Stimulated activated CD4-positive, alpha-beta T cell treated with anti-CD3 and anti-CD28 coated beads, TNF-alpha, amount 100 ng/mL, for 48 hours (primary cell): Measurements from ENCODE around the gene CA10.

Experiments
- DNase-seq, 3 donors: peaks; one replicate each; pipeline ENCODE4 v3.0.0-alpha.2; 2020; ENCODE audit warnings: low read depth in 3 of 3

The CA10 gene

DNA sequence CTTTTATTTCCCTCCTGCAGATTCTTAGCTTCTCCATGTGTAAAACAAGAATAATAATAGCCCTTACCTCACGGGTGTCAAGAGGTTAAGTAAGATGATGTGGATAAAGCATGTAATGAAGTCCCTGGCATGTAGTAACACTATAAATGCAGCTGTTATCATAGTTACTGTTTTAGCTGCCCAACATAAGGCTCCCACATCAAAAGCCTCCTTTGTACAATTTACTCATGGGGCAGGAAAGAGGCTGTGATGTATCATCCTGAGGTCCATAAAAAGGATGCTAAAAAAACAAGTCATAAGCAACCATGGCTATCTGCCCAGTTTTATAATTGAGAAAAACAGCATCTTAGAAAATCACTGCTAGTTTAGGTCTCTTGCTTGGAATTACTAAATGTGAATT, 339.7 kb downstream of the CA10 start:
- DNase-seq = no peak

DNA sequence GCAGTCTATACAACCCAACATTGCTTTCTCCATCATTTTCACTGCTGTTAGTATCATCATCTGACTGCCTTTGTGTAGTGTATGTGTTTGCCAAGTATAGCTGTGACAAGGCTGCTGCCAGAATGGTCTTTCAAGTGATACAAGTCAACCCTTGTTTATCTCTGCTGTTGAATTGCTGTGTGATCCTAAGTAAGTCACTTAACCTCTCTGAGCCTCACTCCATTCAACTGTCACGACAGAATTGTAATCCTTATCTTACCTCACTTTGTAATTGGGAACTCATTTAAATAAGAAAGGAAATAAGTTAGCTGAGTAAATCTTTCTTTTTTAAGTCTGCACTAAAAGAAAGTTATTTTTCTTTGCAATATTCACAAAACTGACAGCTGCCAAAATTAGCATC, 340.6 kb downstream of the CA10 start:
- DNase-seq = no peak

DNA sequence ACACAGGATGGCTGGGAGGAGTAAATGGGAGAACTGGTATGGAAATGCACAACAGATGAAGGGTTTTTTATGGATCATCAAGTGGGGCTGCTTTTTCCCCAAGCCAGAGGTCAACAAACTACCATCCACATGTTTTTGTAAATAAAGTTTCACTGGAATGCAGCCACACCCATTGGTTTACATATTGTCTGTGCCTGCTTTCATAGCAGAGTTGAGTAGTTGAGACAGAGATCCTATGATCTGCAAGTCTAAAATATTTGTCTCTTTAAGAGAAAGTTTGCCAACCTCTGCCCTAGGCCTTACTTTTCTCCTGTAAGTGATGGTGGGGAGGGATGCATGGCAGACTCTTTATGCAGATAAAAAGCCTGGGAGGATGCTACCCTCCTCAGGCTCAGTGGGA, 341.4 kb downstream of the CA10 start:
- no peak for DNase-seq

DNA sequence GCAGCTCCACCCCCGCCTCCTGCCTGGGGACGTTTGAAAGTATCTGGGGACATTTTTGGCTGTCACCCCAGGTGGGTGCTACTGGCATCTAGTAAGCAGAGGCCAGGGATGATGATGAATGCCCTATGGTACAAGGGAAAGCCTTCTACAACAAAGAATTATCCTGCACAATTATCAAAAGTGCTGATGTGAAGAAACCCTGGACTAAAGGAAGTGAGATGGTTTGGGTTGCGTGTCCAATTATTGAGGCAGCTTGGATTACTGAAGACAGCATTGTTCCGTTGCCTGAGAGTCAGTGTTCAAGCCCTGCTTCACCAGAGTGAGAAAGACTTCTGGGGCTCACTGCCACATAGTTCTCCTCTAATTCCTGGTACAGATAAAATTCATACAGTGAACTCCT, 343.4 kb downstream of the CA10 start:
- no peak for DNase-seq

DNA sequence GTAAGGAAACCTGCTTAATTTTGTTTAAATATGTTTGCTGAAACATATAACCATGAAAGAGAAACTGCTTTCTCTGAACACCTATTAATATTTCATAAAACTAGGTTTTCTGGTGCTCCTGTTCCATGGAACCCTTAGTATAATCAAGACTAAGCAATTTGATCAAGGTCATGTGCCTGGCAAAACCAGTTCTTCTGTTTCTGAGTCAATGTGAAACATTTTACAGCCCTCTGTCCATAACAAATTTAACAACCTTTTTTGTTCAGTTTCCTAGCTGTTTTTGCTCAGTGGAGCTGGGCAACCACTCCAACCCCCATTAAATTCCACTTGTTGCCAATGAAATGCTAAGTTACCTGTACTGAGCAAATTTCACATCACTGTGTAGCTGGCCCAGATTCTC, 344.0 kb downstream of the CA10 start:
- no peak for DNase-seq

DNA sequence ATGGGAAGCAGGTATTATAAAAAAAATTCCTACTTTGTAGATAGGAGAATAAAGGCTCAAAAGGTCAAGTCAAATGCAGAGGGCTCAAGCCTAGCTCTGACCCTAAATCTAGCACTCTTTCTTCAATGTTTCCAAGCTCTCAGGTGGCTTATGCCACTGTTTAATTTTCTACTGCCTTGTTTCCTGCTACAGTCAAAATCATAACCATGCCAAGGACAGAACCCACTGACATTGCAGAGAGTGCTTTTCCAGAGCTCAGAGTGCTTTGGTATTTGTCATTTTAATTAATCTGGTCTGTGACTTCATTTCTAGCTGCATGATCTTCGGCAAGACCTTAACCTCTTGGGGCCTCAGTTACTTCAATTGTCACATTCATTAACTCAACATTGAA, 344.7 kb downstream of the CA10 start:
- DNase-seq = no peak

DNA sequence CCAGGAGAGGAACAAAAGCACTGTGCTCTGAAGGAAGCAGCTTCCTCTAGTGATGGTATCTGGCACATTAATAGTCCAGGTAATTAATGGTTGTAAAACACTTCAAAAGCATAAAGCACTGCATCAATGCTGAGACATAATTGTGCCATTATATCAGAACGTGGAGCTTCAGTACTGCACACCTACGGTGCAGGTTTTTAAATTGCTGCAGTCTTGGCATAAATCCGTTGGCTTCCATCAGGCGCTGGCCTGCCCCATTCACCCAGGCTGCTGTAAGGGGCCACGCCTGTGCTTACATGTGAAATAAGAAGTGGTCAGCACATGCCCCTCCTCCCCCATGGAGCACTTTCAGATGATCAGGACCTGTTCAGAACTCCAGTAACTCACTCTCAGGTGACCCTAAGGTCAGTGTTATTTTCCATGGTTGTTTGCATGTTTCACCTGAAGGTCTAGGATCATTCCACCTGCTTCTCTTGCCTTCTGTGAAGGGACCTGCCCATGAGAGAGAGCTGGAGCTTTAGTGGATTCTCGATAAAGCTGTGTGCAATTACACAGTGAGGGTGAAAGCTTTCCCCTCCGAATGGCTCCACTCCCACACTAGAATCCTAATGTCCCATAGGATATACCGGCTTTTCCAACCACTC, 345.3 kb downstream of the CA10 start:
- no peak for DNase-seq

DNA sequence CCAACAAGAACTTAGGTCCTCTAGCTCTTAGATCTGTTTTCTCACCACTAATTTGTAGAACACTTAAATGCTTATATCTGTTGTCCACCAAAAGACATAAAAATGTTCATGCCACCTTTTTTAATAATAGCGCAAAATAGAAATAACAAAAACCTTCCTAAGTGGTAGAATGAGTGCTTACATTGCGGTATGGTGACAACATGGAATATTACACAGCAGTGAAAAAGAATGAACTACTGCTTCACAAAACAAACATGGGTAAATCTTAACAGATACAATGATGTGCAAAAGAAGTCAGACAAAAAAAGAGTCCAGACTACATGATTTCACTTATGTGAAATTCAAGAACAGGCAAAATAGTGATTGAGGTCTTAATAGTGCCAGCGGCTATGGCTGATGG, 351.1 kb downstream of the CA10 start:
- DNase-seq = no peak

DNA sequence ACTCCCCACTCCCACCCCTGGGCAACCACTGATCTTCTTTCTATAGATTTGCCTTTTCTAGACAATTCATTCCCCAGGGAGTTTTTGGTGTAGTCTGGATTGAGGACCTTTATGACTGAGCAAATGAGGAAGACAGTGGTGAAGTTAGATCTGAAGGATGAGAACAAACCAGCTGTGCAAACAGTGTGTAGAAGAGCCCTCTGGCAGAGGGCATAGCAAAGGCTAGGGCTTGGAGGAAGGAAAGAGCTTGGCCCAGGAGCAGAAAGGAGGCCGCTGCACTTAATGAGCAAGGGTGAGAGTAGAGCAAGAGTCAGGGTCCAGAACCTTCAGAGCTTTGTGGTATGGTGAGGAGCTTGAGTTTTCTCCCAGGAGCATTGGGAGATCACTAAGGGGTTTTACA, 352.7 kb downstream of the CA10 start:
- no peak for DNase-seq

DNA sequence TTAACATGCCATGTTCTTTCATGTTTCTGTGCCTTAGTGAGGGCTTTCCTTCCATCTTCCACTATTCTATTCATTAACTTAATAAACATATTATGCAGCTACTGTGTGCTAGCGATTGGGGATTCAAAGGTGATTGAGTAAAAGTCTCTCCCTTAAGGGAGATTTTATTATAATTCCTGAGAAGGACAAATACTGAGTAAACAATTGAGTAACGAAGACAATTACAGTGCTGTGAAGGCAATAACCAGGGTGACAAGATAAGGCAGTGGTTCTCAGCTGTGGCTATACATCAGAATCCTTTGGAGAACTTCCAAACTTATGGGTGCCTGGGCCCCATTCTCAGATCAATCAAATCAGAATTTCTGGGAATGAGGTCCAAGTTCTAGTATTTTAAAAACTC, 353.3 kb downstream of the CA10 start:
- no peak for DNase-seq

DNA sequence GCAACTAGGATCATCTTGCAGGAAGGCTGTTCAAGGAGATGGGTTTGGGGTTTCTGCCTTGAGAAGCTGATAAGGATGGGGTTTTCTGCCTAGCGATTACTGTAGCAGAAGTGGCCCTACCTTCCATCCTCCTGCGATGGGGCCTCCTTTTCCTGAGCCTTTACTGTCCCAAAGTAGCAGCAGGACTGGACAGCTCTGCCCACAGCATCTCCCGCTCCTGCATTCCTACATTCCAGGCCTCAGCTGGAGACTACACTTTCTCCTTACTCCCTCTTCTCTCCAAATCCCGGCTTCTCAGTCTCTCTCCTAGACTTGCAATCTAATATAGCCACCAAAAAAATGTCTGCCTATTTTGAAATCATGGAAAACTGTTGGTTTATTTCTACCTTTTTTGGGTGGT, 355.4 kb downstream of the CA10 start:
- DNase-seq = no peak

DNA sequence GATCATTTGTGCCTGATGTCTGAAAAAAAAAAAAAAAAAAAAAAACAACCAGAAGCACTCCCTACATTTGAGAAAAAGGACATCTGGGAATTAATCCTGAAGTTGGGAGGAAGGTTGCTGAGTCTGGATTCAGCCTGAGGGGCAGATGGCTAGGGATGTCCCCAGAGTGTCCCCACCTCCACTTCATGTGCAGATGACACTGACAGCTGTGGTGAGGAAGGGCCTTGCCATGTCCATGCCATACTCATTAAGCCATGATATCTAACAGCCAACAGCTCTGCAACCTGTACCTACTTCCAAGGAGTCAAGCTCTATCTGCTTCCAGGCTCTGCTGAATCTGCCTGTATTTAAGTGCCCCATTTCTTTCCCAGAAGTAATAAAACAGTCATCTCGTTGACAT, 356.0 kb downstream of the CA10 start:
- DNase-seq = no peak

DNA sequence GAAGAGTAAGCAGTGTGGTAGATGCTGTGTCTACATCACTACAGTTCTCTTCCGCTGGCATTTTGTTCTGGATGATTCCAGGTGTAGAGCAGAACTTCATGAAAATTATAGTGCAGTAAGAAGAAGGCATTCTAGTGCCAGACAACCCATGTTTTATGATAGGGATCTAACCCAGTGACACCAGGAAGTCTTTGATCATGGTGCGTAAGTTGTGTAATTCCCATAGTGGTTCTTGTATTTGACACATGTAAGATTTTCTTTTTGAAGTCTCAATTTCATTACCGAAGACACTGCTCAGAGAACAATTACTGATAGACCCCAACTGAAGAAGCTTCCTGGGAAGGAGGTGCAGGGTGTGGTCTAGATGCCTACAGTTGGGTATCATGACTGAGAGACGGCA, 356.9 kb downstream of the CA10 start:
- no peak for DNase-seq

DNA sequence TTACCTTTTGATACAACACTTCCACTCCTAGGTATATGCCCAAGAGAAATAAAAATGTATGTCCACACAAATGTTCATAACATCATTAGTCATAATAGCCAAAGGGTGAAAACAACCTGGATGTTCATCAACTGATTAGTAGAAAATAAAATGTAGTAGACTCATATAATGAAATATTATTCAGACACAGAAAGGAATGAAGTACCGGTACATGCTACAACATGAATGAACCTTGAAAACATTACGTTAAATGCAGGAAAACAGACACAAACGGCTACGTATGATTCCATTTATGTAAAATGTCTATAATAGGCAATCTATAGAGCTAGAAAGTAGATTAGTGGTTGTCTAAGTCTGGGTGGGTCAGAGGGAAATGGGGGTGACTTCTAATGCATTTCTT, 358.5 kb downstream of the CA10 start:
- DNase-seq = no peak

DNA sequence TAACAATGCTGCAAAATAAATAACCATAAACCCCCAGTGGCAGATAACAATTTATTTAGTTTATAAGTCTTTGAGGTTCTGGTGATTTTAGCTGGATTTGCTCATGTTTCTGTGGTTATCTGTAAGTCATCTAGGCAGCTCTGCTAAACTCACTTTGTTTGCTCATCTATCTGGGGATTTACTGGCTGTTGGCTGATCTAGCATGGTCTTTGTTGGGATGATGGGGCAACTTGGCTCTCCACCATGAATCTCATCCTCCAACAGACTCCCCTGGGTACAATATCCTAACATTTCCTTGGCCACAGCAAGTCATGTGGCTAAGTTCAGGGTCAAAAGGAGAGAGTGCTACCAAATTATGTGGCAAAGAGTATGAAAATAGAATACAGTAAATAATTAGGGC, 359.3 kb downstream of the CA10 start:
- no peak for DNase-seq

DNA sequence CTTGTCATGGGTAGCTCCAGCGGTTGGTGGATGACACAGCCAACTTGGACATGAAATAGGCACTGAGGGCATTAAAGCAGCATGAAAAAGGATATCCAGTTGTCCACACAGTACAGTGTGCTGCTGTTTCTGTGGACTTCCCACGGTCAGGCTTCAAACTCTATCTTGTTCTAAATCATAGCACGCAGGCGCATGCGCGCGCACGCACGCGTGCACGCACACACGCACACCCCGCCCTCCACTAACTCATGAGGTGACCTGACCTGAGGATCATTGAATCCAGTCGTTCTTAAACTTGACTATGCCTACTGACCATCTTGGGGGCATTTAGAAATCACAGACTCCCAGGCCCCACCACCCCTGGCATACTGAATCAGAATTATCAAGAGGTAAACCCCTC, 361.4 kb downstream of the CA10 start:
- DNase-seq = no peak

DNA sequence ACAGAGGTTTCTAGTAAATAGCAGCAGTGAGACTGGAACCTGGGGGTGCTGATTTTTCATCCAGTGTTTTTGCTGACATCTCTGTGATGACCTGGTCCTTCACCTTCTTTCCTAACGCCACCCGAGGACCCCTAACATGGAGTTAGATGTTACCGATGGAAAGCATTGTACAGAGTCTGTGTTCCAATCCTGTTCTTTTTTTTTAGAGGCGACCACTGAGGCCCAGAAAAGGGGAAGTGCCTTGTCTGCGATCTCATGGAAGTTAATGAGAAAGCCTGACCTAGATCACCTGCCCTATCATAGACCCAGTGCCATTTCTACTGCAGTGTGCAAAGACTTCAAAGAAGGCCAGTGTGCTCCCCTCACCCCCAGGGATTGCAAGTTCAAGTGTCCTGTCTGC, 362.5 kb downstream of the CA10 start:
- DNase-seq = no peak

DNA sequence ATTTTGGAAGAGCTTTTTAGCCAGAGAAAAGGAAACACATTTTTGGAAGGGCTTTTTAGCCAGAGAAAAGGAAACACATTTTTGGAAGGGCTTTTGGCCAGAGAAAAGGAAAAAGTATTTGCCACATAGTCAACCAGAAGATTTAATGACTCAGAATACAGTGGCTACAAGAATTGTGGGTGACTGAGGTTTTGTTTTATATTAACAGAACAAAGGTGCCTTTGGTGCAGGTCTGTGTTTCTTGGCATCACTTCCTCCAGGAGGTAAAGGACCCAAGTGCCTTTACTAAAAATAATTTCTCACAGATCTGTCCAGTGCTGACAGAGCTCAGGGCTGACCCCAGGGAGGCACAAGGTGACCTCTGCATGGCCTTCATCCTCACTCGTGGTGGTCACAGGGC, 363.1 kb downstream of the CA10 start:
- DNase-seq = no peak

DNA sequence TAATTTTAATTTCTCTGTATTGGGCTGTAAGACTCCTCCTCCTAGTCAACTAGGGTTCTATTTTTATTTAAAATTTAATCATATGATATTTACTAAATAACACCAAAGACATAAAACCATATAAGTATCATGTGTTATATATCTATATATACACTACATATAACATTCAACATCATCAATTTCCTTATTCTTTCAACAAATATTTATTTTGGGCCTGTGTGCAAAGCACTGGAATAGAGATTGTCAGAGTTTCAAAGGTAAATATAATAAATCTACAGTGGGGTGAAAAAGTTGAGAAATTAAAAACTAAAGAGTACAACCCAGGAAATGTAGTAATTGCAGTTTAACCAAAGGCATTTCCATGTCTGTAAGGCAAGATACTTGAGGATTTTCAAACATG, 364.0 kb downstream of the CA10 start:
- no peak for DNase-seq

DNA sequence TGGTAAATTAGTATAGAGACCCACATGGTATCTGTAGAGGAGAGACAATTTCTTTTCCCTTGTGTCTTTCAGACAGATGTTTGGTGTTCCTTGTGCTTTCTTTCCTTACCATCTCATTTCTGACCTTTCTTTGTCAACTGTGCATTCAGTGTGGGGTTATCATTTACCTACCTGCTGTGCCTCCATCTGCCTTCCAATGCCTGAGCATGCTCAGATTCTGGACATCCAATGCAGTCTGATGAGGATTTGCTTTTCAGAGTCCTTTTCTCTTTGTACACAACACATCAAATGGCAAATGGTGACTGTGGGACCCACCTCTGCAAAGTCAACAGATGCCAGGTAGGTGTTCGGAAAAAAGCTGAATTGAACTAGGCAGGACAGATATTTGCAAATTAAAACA, 364.8 kb downstream of the CA10 start:
- DNase-seq = no peak

DNA sequence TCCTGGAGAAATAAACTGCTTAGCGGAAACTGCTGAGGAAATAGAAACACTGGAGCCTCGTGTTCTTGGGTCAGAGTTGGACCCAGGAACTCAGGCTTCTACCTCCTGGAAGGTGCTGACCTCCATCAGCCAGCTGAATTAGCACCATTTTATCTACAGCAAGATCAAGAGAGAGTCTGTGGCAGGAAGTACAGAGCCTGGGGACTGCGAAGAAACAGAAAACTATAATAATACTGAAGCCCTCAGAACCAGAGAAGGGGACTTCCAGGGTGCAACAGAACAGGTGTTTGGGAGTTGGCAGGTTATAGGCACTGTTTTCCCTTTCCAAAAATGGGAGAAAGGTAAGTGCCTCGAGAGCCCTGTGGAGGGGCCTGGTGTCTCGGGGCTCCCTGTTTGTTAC, 379.7 kb downstream of the CA10 start:
- no peak for DNase-seq

DNA sequence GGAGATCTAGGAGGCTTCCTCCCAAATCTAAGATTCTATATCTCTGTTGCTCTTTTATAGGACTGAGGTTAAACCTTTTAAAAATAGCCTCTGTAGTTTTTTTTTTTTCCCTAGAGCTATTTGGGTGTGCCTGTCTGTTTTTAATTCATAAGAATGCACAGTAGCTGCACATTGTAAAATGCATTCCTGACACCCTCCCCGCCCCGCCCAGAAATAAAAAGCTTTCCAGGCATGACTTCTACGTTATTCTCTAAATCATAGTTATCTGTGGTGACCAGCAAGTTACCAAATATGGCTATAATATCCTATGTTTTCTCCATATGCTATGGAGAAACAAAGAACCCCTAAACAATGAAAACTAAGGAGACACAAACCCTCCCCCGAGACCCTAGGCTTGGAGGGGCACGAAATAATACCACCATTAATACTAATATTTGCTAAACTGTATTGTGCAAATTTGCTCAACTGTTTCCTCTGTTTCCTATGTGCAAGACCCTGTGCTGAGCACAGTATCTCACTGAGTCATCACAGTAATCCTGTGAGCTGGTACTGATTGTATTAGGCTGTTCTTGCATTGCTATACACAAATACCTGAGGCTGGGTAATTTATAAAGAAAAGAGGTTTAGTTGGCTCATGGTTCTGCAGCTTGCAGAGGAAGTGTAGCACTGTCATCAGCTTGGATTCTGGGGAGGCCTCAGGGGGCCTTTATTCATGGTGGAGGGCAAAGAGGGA, 388.3 kb downstream of the CA10 start:
- DNase-seq = no peak

DNA sequence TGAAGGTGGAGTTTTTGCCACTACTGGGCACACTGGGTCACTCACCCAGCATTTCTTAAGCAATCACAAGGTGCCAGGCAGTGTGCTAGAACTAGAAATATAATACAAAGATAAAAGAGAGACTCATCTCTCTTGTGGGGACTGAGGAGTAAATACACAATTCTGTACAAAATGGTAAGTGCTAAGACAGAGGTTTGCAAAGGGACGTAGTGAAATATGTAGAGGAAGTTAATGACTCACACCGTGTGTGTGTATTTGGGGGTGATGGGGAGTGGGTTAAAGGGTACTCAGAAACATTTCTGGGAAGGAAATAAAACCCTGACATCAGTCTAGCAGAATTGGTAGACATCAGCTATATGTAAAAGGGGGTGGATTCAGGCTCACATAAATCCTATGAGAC, 389.3 kb downstream of the CA10 start:
- no peak for DNase-seq

DNA sequence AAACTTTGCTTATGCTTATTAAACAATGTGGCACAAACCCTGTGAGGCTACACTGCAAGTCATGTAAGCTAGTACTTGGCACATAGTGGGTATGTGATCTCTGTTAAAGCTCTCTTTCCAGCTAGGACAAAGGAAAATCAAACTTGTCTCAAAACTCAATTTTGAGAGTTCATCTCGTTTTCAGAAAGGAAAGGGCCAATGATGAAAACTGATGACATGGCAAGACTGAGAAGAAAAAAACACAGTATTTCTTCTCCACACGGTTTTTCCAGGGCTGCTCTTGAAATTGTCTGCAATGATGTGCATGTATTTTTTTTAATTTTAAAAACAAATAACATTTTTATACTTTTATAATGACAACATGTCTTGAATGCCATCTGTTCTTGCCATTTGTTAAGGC, 389.8 kb downstream of the CA10 start:
- DNase-seq = no peak
